GM19043 (cell line): ENCODE results near the gene SCT.

Experiments
- ATAC-seq: cut with Tn5 transposase; IDR thresholded peaks from one replicate; pipeline ENCODE4 v1.9.1; 2021; ENCODE audit warnings: low read depth; ENCODE audit not compliant: unreplicated experiment

SCT gene

DNA sequence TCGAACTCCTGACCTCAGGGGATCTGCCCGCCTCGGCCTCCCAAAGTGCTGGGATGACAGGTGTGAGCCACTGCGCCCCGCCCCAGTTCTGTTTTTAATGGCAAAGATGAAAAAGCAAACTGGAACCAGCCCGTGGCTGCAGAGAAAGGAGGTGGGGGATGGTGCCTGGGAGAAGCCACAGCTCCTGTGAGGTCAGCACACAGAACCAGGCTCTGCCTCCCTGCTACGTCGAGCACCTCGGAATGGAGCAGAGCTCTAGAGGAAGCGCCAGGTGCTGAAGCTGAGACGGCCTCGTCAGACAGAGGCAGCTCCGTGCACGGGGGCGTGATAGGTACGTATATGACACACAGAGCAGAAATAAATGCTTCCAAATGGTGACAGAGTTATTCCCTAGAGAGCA, 18.6 kb upstream of the SCT start:
- no peak for ATAC-seq

DNA sequence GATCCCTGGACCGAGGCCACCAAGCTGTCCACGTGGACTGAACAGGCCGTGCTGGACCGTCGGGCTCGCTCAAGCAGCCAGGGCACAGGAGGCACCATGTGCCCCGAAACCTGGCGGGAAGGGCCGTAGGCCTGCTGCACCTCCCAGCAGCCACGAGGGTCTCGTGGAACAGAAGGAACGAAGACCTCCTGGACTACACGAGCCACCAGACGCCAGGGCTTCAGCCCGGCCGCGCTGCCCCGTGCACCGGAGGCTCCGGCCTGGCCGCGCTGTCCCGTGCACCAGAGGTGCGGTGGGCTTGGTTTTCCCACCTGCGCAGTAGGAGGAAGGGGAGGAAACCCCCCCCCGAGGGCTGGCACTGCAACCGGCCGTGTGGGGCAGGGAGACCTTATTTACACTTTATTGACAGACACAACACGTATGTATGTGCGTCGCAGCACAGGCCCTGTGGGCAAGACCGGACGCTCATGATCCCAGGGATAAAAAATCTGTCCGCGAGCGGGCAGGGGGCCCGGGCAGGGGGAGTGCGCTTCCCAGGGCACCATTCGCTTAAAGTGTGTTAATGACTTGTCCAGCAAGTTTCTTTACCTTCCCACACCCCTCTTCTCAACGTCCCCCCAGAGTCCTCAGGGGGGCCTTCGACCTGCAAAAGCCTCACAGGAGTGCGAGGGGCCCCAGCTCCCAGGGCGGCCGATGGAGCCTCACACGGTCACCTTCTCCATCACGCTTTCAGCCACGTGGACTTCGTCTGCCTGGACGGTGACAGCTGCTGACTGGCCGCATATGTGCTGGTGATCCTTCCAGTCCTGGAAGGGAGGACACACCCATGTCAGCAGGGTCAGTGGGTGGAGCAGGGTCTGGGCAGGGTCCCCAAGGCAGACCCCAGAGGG, 17.1 kb upstream of the SCT start:
- no peak for ATAC-seq

DNA sequence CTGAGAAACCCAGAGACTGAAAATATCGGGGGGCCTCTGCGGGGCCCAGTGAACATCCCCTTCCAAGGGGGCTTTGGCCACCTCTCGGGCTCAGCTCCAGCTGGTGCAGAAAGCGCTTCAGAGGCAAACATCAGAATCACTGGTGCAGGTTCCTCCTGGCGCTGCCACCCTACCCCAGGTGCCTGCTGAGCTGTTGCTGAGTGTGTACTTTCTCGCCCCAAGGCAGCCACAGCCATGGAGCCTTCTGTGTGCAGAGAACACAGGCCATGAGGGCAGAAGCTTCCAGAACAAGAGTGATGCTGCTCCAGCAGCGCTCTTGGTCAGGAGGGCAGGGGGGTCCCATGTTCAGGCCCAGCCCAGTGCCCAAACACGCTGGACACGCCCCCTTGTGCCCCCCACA, 16.4 kb upstream of the SCT start:
- ATAC-seq: no peak

DNA sequence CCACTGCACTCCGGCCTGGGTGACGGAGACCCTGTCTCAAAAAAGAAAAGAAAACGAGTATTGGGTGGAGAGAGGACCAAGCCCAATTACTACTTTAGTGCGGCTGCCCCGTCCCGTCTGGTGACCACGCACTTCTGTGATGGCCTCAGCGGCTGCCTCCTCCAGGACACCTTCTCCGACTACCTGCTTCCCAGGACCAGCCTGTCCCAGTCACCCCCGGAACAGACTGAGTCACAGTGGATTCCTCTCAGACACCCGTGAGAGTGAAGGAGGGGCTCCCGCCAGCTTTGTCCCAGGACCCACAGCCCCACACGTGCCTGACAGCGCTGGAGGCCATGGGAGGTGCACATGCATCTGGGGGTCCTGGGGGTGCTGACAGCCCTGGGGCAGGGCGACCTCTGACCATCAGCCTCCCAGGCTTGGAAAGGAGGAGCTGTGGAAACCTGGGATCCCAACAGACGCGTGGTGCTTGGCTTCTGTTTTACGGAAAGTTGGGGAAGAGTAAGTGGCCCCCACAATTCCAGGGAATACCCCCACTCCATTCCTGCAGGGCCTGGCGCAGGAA, 14.9 kb upstream of the SCT start:
- ATAC-seq: no peak

GRCh38 chr11:640021-640706, 13.2 kb upstream of the SCT start:
- no peak for ATAC-seq

DNA sequence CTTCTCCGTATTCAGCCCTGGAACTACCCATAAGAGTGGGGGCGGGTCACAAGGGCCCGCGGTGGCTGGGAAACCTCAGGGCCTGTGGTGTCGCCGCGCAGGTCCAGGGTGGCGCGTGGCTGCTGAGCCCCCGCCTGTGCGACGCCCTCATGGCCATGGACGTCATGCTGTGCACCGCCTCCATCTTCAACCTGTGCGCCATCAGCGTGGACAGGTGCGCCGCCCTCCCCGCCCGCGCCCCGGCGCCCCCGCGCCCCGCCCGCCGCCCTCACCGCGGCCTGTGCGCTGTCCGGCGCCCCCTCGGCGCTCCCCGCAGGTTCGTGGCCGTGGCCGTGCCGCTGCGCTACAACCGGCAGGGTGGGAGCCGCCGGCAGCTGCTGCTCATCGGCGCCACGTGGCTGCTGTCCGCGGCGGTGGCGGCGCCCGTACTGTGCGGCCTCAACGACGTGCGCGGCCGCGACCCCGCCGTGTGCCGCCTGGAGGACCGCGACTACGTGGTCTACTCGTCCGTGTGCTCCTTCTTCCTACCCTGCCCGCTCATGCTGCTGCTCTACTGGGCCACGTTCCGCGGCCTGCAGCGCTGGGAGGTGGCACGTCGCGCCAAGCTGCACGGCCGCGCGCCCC, 12.5 kb upstream of the SCT start:
- no peak for ATAC-seq

DNA sequence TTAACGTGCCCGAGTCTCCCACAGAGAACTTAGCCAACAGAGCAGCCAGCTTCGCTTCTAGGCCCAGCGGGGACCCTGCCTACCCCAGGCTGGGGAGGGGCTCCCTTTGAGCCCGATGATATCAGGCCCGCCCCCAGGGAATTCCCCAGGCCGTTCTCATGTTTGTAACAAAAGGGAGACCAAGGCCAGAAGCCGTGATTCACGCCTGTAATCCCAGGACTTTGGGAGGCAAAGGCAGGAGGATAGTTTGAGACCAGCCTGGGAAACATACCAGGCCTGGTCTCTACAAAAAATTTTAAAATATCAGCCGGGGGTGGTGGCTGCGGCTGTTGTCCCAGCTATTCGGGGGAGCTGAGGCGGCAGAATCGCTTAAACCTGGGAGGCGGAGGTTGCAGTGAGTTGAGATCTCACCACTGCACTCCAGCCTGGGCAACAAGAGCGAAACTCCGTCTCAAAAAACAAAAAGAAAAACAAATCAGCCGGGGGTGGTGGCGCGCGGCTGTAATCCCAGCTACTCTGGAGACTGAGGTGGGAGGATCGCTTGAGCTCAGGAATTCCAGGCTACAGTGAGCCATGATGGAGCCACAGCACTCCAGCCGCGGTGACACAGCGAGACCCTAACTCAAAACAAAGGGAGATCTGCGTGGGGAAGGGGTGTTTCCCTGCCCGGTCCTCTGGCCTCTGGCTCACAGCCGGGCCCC, 11.8 kb upstream of the SCT start:
- ATAC-seq: no peak

DNA sequence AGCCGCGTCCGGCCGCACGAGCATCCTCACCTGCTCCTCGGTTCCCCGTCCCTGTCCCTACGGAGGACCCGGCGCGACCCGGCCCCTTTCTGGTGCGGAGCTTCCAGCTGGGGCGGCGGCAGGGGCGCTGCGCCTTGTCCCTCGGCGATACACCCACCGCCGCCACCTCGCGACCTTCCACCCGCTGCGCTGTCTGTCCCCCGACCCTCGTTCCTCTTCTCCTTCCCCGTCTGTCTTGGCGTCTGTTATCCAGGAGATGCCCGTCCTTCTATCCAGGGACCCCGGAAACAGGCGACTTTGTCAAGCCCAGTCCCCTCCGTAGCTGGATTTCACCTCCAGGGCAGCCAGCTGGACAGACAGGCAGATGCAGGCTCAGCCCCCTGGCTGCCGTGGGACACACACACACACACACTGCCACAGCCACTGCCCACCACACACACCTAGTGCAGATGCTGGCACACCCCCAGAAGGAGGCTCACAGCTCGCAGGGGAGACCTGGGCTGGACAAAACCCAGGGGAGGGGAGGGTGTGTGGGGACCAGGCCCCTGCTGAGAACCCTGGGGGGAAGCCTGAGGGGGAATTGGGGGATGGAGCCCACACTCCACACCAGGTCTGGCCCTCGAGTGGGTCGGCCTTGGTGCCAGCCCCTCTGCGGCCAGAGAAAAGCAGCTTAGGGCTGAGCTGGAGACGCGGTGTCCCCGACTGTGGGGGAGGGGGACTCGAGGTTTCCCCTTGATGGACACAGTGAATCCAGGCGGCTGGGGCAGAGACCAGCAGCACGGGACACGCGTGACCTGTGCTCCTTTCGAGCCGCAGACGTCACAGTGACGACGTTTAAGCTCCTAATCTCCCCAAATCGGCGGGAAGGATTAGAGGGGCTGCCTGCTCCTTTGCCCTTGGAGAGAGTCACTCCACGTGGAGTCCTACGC, 10.9 kb upstream of the SCT start:
- ATAC-seq: no peak

- ATAC-seq: no peak
These were observed 10.3 kb upstream of the SCT start for GRCh38 chr11:637333-637592.

DNA sequence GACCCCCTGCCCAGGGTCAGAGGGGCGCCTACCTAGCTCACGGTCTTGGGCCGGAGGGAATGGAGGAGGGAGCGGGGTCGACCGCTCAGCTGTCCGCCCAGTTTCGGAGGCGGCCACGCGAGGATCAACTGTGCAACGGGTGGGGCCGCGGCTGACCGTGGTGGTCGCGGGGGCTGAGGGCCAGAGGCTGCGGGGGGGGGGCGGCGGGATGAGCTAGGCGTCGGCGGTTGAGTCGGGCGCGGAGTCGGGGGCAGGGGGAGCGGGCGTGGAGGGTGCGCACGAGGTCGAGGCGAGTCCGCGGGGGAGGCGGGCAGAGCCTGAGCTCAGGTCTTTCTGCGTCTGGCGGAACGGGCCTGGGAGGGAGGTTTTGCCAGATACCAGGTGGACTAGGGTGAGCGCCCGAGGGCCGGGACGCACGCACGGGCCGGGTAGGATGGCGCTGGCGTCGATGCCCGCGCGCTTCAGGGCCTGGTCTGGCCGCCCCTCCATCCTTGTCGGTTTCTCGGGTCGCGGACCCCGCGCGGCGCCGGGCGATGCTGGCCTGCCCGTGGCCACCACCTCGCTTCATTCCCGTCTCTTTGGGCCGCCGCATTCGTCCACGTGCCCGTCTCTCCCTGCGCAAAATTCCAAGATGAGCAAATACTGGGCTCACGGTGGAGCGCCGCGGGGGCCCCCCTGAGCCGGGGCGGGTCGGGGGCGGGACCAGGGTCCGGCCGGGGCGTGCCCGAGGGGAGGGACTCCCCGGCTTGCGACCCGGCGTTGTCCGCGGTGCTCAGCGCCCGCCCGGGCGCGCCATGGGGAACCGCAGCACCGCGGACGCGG, 9.7 kb upstream of the SCT start, which contains the start of gene DRD4:
Gene DRD4 (plus strand): TSS at position 759 of the 822 bp plus-strand sequence. CDS start 36 bp downstream, at position 795.
- no peak for ATAC-seq

GRCh38 chr11:635945-636510, 9.0 kb upstream of the SCT start:
- ATAC-seq: no peak

DNA sequence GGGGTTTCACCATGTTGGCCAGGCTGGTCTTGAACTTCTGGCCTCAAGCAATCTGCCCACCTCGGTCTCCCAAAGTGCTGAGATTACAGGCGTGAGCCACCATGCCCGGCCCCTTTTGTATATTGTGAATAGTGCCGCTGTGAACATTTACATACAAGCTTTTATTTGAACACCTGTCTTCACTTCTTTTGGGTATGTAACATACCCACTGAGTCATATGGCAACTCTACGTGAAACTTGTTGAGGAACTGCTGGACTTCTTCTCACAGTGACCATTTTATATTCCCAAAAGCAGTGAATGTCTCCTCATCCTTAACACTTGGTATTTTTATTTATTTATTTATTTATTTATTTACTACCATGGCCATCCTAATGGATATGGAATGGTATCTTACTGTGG, 3.9 kb upstream of the SCT start:
- no peak for ATAC-seq

- no peak for ATAC-seq
These were observed 2.2 kb upstream of the SCT start for GRCh38 chr11:629237-629583.

DNA sequence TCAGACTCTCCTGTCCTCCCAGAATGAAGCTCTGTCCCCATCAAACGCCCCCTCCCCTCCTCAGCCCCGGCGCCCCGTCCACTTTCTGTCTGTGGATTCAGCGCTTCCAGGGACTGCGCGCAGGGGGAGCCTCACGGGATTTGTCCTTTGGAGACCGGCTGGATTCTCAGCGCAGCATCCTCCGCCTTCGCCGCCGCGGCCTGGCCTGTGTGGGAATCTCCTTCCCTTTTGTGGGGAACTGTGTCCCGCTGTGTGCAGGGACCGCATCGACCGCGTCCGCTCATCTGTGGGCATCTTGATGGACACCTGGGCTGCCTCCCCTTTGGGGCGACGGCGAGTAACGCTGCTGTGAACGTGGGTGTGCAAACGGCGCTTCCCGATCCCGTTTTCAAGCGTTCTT, 1.1 kb upstream of the SCT start:
- ATAC-seq: no peak

GRCh38 chr11:627308-627576, 261 bp upstream of the SCT start:
- ATAC-seq: no peak

DNA sequence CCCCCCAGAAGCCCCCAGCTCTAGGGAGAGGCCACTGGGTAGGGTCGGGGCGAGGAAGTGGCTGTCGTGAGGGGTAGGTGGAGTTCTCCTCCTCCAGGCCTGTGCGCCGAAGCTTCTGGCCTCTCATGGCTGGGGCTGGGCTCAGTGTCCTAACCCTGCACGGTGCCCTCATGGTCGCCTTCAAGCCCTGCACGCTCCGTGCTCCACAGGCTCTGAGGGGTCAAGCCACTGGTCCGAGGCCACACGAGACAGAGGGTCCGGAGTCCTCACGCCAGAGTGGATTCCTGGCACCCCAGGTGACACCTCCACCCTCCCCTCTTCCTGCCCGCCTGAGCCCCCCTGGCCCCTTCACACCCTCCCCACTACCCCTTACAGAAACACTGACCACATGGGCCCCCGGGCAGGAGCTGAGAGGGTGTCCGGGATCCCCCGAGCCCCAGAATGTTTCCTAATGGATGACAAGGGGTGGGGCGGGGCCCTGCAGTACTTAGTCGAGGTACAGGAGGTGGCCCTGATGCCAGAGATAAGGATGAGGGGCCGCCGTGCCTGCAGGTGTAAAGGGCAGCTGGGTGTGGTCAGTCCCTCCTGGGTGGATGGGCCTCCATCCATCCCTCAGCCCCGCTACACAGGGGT, 1.2 kb downstream of the SCT start:
- ATAC-seq: no peak

GRCh38 chr11:624705-625635, 2.0 kb downstream of the SCT start, which contains the start of gene CDHR5:
CDHR5 (minus strand) TSS chr11:624955; CDS start chr11:624902, 53 bp downstream.
- no peak for ATAC-seq
